Activated T-cell treated with anti-CD3 and anti-CD28 coated beads for 1 hour (primary cell): ENCODE data around the gene ARHGEF7.
A peak's percentile ranks its signal among the peaks of the same experiment; 100 is the strongest.
"Not testable (repeated sequence)": the region's sequence is repeated elsewhere in the genome, so short reads cannot be mapped to it uniquely, and the experiment has no call there.

ENCODE experiments used
- DNase-seq: peaks from one replicate; pipeline ENCODE4 v3.0.0-alpha.2; 2020; ENCODE audit warnings: low read depth

The ARHGEF7 gene

DNA sequence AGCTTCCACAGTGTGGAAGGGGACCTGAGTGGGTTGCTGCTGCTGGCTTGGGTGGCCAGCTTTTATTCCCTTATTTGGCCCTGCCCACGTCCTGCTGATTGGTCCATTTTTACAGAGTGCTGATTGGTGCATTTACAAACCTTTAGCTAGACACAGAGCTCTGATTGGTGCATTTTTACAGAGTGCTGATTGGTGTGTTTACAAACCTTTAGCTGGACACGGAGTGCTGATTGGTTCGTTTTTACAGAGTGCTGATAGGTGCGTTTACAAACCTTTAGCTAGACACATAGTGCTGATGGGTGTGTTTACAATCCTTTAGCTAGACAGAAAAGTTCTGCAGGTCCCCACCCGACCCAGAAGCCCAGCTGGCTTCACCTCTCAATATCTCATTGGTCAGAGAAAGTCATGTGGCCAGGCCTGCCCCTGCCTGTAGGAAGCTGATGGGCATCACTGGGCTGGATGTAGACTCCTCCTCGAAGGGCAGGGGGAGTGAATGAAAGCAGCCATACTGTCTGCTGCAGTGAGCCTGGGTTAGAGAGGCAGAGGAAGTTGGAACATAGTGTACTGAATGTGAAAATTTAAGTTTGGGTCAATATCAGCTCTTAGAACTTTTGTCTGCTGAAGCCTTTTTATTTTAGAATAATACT is 83.7 kb downstream of the ARHGEF7 start:
- DNase-seq, result not testable (repeated sequence)

DNA sequence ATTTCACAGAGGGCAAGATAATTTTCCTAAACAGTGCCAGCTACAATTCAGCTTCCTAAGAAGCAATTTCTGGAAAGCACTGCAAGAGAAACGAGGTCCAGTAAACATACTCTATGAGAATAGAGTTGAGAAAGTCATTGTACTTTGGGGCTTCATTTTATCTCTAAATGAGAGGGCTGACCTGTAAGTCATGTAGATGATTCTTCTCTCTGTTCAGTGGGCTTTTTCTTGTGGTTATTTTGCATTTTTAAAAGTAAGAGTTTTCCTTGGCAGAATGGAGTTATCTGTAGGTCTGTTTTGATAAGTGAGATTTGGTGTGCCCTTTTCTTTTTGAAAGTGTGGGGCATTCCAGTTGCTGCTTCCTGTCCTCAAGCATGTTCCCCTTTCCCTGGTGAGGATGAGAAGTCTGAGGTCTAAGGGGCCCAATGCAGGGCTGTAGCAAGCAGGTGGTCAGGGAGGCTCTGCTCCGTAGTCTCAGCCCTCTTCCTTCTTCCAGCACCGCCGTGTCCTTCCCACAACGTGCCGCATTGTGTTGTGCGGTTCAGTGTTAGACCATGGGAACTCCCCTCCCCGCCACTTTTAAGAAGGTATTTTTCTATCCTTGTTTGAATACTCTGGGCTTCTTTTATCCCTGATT is 86.3 kb downstream of the ARHGEF7 start:
- DNase-seq, result no peak

DNA sequence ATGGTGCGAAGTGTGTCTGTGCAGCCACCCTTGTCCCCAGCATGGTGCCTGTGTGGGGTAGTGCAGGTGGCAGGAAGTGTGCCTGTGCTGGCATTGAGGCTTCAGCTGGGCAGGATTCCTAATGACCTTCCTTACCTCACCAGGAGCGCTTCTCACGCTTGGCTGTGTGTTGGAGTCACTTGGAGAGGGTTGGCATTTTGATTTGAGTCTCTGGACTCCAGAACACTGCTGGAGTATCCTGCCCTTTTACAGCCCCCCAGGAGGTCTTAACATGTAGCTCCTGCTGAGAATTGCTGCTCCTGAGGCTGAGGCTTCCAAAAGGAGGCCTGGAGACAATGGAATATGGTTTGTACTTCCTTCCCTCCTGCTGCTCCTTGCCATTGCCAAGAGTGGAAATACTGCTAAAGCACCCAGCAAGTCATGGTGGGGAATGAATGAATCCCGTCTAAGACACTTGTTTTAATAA is 87.1 kb downstream of the ARHGEF7 start:
- no peak for DNase-seq

DNA sequence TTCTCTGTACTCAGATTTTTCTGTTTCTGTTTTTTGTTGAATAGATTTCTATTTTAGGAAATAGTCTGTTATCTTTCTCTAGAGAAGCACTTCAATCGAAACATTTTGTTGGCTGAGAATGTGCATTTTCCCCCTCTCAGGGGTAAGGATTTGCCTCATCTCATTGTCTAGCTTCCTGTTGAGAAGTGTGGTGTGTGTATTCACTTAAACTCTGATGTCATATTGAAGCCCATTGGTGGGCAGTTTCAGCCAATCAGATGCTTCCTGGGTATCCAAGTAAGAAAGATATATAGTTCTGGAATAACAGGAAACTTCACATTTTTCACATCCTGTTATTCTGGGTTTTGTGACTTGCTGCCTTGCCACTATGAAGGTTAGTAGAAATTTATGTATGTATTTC is 87.6 kb downstream of the ARHGEF7 start:
- DNase-seq, result no peak

DNA sequence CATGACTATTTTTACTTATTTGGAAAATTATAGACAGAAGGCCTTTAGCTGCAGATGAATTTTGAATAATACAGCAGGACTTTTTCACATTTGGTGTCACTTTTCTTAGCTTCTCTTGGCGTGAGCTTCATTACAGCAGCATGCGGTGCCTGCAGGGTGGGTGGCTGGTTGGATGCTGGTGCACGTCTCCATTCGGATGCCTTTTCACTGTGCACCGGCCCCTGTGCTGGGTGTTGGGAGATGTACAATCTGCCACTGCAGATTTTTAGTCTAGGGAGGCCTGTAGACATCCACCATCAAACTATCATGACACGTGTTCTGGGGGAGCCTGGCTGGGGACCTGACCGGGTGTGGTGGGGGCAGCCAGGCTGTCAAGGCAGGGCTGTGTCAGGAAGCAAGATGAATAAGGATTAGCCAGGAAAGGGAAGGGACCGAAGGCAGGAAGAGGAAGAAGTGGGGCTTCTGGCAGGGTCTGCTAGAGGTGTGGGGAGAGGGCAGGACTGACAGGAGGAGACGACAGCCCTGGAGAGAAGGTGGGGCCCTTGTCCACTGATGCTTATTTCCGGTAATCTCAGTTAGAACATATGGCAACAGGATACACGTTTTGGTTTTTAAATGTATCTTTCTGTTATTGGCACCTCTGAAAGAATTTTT is 88.8 kb downstream of the ARHGEF7 start:
- DNase-seq, result no peak

- DNase-seq, result no peak
Measured at GRCh38 chr13:111204438-111205177, 89.5 kb downstream of the ARHGEF7 start.

DNA sequence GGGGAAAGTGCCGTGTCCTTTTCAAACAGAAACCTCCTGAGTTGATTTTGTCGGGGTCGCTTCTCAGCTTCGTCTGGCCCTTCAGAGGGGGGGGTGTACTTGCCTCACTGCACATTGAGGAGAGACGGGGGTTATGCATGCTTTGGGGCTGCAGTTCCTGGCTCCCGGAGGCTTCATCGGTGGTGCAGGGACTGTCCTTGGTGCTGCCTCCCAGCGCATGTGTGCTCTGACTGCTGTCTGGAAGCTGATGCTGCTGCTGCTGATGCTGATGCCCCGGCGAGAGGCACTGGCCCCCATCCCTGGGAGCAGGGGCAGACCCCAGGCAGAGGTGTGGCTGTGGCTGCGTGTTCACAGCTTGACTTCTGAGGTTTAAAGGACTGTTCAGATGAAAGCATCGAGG is 91.0 kb downstream of the ARHGEF7 start:
- DNase-seq, result no peak

- no peak for DNase-seq
Measured at GRCh38 chr13:111209613-111210012, 94.5 kb downstream of the ARHGEF7 start.

GRCh38 chr13:111210091-111210490 is 95.0 kb downstream of the ARHGEF7 start:
- no peak for DNase-seq

DNA sequence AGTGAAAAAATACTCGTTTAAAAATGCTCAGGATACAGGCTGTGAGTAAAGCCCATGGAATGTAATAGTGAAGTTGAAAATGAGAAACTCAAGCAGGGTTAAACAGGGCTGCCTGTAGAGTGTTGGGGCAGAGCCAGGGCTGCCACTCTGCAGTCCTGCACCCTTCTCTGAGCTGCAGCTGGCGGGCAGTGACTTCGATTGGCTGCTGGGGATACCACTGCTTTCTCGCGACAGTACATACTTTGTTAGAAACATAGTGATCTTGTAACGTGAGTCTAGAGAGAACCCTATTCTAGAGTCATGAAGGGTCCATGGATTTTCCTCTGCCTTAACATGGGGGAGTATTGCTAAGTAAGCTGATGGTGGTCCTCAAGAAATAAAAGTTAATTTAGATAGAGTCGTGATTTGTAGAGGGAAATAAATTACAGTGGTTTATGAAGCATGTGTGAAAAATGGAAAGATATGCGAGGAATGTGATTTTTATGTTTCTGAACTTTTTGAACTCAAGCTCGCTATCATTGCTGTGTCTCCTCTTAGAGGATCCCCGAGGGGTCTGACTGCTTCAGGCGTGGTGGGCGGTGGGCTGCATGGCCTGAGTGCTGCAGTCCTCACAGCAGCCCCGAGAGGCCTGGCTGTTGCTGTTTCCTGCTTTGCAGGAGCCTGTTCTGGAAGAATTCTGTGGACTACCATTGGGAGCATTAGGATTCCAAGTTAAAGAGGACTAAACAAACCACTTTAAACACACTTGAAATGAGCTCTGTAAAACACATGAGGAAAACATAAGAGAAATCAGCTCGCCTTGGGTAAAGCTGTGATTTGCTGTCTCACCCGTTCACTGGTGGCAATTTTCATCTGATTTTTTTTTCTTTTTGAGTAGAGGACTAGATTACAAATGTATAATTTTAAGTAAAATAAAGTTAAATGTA is 95.7 kb downstream of the ARHGEF7 start:
- DNase-seq, result no peak

- DNase-seq, result no peak
Measured at GRCh38 chr13:111211789-111212516, 96.8 kb downstream of the ARHGEF7 start.

DNA sequence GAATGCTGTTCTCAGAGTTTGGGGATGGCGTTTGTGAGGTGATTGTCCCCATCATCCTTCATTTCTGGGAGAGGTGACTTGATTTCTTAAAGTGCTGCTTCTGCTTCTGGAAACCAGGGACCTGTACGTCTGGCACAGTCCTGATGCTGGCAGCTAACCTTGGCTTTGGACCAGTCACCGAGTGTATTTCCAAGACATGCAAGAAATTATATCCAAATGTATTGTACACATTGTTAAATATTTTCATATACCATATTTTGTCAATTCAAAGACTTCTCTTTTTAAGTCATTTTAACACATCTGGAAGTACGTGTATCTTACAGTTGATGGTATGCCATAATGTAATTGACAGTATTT is 97.4 kb downstream of the ARHGEF7 start:
- DNase-seq, result no peak

- DNase-seq, result no peak
Measured at GRCh38 chr13:111213964-111214726, 99.0 kb downstream of the ARHGEF7 start.

GRCh38 chr13:111215081-111216047 is 100.3 kb downstream of the ARHGEF7 start:
- DNase-seq, result no peak

DNA sequence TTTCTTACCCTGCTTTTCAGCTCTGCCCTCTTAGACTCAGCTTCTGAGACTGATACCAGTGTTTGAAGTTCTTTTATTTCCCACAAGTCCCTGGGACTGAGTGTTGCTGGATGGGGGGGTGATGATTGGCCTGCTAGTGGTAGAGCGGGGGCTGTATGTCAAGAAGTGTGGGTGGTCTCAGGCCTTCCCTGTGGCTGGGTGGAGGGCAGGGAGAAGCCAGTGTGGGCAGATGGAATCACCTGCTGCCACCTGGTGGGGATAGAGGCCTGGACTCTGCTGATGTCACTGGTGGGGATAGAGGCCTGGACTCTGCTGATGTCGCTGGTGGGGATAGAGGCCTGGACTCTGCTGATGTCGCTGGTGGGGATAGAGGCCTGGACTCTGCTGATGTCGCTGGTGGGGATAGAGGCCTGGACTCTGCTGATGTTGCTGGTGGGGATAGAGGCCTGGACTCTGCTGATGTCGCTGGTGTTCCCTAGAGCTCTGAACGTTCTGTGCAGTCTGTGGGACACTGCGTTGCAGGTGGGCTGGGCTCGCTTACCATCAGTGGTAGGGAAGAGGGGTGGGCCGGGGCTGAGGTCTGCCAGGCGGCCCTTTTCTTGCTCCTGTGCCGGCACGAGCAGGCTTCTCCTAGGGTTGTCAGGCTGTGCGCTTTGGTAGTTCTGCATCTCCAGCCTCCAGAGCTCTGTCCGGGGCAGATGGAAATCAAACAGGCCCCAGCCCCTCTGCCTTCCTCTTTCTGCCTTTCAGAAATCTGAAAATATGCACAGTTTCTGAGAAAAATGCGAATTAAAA is 101.3 kb downstream of the ARHGEF7 start:
- peak; percentile 30 for DNase-seq

- DNase-seq, result no peak
Measured at GRCh38 chr13:111217641-111218040, 102.5 kb downstream of the ARHGEF7 start.

DNA sequence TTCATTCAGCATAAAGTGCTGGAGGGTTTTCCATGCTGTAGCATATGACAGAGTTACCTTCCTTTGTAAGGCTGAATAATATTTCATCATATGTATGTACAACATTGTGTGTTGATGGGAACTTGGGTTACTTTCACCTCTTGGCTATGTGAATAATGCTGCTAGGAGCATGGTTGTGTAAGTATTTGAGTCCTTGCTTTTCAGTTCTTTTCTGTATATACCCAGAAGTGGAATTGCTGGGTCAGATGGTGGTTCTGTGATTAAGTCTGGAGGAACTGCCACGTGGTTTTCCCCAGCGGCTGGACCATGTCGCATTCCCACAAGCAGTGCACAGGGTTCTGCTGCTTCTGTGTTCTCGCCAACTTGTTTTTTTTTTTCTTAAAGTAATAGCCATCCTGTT is 104.2 kb downstream of the ARHGEF7 start:
- DNase-seq, result no peak

DNA sequence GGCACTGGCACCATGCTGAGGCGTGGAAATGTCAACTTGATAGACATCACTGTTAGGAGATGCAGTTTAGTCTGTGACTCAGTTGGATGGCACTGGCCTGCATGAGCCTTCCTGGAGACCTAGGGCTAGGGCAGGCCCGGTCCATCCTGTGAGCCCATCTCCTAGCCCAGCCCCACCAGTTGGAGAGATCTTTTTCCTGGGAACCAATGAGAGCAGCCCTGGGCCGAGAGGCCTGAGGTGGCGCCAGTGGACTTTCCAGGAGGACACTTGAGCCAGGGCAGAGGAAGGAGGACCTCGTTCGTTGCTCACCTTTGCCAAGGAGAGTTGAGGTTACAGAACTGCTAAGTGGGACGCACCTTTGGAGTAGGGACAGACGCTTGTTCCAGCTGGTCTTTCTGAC is 104.8 kb downstream of the ARHGEF7 start:
- DNase-seq, result no peak
